ENCODE results near the gene SNX5. TPM values are rescaled to one million over a fixed set of nuclear protein-coding genes. Genes with fewer than 3 reads are reported as not detected.

SNX5 gene
- total RNA-seq, 1 donor from 2014 or later, result 159 TPM

- peak overlapping the region; percentile 92 for H3K27ac ChIP-seq
- H3K4me1 ChIP-seq, result peaks cover 76% of the 10 kb centered on the region
- no peak for TF ChIP-seq POLR2AphosphoS5 (IDR thresholded peaks at IDR 0.05; ENCODE audit: insufficient read depth in 1 of 2, low read depth in 1 of 2)
- TF ChIP-seq POLR2A (IDR thresholded peaks at IDR 0.05), result no peak
- no peak for TF ChIP-seq CTCF (IDR thresholded peaks at IDR 0.05)
- no peaks in the 10 kb centered on the region for H3K36me3 ChIP-seq
- no peak for DNase-seq (ENCODE audit: extremely low spot score in 2 of 2)
- no peaks in the 10 kb centered on the region for H3K9me3 ChIP-seq
- intact Hi-C loops (cut with DNase I), result loop anchor here (5.0 kb wide), 1 partner anchor 283 kb away; the partner anchor contains the start of gene RRBP1
- peak overlapping the region in 1 of 2 donors; percentile 75 for H3K4me3 ChIP-seq
- H3K27me3 ChIP-seq, result no peaks in the 10 kb centered on the region
Observed at GRCh38 chr20:17965042-17965697, 3.4 kb downstream of the SNX5 start.

- H3K36me3 ChIP-seq, result no peaks in the 10 kb centered on the region
- intact Hi-C loops (cut with DNase I), result loop anchor here (5.0 kb wide), 1 partner anchor 282 kb away; the partner anchor contains the start of gene RRBP1
- no peak for DNase-seq (ENCODE audit: extremely low spot score in 2 of 2)
- H3K27me3 ChIP-seq, result no peaks in the 10 kb centered on the region
- peaks cover 78% of the 10 kb centered on the region for H3K4me1 ChIP-seq
- H3K4me3 ChIP-seq, result no peak overlapping the region
- no peaks in the 10 kb centered on the region for H3K9me3 ChIP-seq
- no peak overlapping the region for H3K27ac ChIP-seq
- no peak for TF ChIP-seq CTCF (IDR thresholded peaks at IDR 0.05)
- no peak for TF ChIP-seq POLR2A (IDR thresholded peaks at IDR 0.05)
- TF ChIP-seq POLR2AphosphoS5 (IDR thresholded peaks at IDR 0.05; ENCODE audit: insufficient read depth in 1 of 2, low read depth in 1 of 2), result no peak
Observed at GRCh38 chr20:17964632-17965031, 4.0 kb downstream of the SNX5 start.

GRCh38 chr20:17964073-17964472 lies 4.5 kb downstream of the SNX5 start:
- DNase-seq (ENCODE audit: extremely low spot score in 2 of 2), result no peak
- Histone ChIP-seq H3K27me3 (no peaks in the 10 kb centered on the region), H3K9me3 (no peaks in the 10 kb centered on the region), H3K4me3 (no peak overlapping the region), H3K4me1 (peaks cover 83% of the 10 kb centered on the region), H3K27ac (peak overlapping the region; percentile 53), H3K36me3 (no peaks in the 10 kb centered on the region)
- intact Hi-C loops (cut with DNase I), result no loop called here
- TF ChIP-seq CTCF (IDR thresholded peaks at IDR 0.05), result no peak
- no peak for TF ChIP-seq POLR2AphosphoS5 (IDR thresholded peaks at IDR 0.05; ENCODE audit: insufficient read depth in 1 of 2, low read depth in 1 of 2)
- TF ChIP-seq POLR2A (IDR thresholded peaks at IDR 0.05), result no peak

GRCh38 chr20:17963114-17963897 lies 5.3 kb downstream of the SNX5 start:
- Histone ChIP-seq H3K27ac (peak overlapping the region; percentile 53), H3K4me3 (no peak overlapping the region), H3K36me3 (no peaks in the 10 kb centered on the region), H3K27me3 (no peaks in the 10 kb centered on the region), H3K4me1 (peaks cover 91% of the 10 kb centered on the region), H3K9me3 (no peaks in the 10 kb centered on the region)
- TF ChIP-seq POLR2AphosphoS5 (IDR thresholded peaks at IDR 0.05; ENCODE audit: insufficient read depth in 1 of 2, low read depth in 1 of 2), result no peak
- TF ChIP-seq POLR2A (IDR thresholded peaks at IDR 0.05), result no peak
- TF ChIP-seq CTCF (IDR thresholded peaks at IDR 0.05), result no peak
- no peak for DNase-seq (ENCODE audit: extremely low spot score in 2 of 2)
- intact Hi-C loops (cut with DNase I), result no loop called here

- intact Hi-C loops (cut with DNase I), result no loop called here
- no peak for DNase-seq (ENCODE audit: extremely low spot score in 2 of 2)
- H3K4me1 ChIP-seq, result peaks cover 92% of the 10 kb centered on the region
- H3K36me3 ChIP-seq, result no peaks in the 10 kb centered on the region
- H3K27ac ChIP-seq, result peak overlapping the region; percentile 53
- no peak for TF ChIP-seq CTCF (IDR thresholded peaks at IDR 0.05)
- TF ChIP-seq POLR2AphosphoS5 (IDR thresholded peaks at IDR 0.05; ENCODE audit: insufficient read depth in 1 of 2, low read depth in 1 of 2), result no peak
- no peak for TF ChIP-seq POLR2A (IDR thresholded peaks at IDR 0.05)
- no peaks in the 10 kb centered on the region for H3K27me3 ChIP-seq
- H3K9me3 ChIP-seq, result no peaks in the 10 kb centered on the region
- peak overlapping the region in 1 of 2 donors; percentile 11 for H3K4me3 ChIP-seq
Observed at GRCh38 chr20:17961587-17961940, 7.0 kb downstream of the SNX5 start.
